Activated T-cell treated with anti-CD3 and anti-CD28 coated beads for 48 hours (primary cell): Measurements from ENCODE around the gene DOCK2.

Source experiments
- DNase-seq: peaks from one replicate; pipeline ENCODE4 v3.0.0-alpha.2; 2020; ENCODE audit warnings: low read depth

Gene DOCK2

GRCh38 chr5:170131235-170131634, 494.2 kb downstream of the DOCK2 start:
- no peak for DNase-seq

- no peak for DNase-seq
These were observed 495.3 kb downstream of the DOCK2 start for GRCh38 chr5:170132269-170132975.
